ENCODE data around the gene FRMD6. TPM values are rescaled to one million over a fixed set of nuclear protein-coding genes. Genes with fewer than 3 reads are reported as not detected.

Gene FRMD6
- total RNA-seq, 4 donors from 2014 or later: 13.5 to 25.7 (median 19.3) TPM

DNA sequence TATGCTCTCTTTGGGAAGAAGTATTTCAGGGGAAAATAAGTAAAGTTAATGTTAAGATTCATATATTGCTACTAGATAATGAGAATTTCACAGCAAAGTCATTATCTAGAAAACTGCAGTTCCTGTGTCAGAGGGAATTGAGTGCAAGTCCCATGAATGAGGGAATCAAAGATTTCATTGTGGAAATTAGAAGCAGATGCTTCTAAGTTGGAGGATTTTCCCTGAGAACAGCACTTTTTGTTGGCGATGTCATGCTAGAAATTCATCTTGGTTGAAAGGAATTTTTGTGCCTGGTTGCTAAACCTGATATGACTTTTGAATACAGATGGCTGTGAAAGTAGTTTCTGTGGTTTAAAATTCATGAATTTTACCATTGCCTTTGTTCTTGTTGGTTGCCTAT lies 25.6 kb downstream of the FRMD6 start:
- TF ChIP-seq, protein P1, sequence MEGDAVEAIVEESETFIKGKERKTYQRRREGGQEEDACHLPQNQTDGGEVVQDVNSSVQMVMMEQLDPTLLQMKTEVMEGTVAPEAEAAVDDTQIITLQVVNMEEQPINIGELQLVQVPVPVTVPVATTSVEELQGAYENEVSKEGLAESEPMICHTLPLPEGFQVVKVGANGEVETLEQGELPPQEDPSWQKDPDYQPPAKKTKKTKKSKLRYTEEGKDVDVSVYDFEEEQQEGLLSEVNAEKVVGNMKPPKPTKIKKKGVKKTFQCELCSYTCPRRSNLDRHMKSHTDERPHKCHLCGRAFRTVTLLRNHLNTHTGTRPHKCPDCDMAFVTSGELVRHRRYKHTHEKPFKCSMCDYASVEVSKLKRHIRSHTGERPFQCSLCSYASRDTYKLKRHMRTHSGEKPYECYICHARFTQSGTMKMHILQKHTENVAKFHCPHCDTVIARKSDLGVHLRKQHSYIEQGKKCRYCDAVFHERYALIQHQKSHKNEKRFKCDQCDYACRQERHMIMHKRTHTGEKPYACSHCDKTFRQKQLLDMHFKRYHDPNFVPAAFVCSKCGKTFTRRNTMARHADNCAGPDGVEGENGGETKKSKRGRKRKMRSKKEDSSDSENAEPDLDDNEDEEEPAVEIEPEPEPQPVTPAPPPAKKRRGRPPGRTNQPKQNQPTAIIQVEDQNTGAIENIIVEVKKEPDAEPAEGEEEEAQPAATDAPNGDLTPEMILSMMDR (IDR thresholded peaks at IDR 0.05): no peak
- ATAC-seq (ENCODE audit: low FRiP score) (no peak), DNase-seq (ENCODE audit: low spot score) (no peak)

DNA sequence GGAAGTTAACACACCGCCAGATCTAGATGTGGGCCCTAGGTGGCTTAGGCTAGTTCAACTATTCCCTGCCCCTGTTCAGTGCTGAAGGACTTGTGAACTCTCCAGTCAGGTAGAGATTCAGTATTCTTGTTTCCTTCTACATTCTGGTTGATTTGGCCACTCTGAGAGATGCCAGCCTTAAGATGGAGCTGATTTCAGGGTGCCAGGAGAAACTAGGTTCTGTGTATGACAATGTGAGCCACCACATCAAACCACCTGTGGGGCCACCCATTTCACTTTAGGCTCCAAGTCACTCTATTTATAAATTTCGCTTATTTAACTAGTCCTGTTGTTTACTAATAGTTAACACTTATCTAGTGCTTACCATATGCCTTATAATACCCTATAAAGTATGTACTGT lies 26.0 kb downstream of the FRMD6 start:
- ATAC-seq (ENCODE audit: low FRiP score) (no peak), DNase-seq (ENCODE audit: low spot score) (no peak)
- TF ChIP-seq, protein P1 (IDR thresholded peaks at IDR 0.05): no peak

DNA sequence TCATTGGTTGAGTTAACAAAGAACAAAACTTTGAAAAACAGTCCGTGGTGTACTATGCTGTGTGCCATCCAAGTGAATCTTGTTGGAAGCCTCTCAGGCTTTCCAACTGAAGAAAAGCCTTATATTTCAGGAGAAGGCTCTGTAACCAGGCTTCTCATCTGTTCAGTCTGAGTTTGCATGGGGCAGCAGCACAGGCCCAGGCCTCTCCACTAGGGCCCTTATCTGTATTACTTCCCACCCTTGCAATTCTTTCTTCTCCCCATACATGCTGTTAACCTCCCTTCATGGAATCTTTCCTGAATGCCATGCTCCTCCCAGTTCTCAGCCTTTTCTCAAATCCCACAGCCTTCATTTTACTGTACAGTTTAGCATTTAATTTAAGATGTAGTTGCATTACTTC lies 28.3 kb downstream of the FRMD6 start:
- TF ChIP-seq, protein P1 (IDR thresholded peaks at IDR 0.05): no peak
- DNase-seq (ENCODE audit: low spot score): no peak
- ATAC-seq (ENCODE audit: low FRiP score): no peak

DNA sequence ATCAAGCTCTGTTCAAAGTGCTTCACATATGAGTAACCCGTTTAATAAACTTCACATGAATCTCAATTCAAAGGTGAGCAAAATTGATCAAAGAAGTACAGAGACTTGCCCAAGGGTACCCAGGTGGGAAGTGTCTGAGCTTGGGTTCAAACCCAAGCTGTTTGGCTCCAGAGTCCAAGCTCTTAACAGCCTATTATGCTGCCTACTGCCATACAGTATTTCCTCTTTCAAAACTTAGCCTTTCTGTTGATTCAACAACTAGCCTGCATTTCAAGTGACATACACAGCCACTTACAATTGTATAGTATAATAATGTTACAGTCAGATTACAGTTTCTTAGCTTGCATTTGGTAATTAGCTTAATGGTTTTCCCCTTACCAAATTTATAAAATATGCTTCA lies 29.7 kb downstream of the FRMD6 start:
- TF ChIP-seq, protein P1 (IDR thresholded peaks at IDR 0.05): no peak
- no peak for DNase-seq (ENCODE audit: low spot score)
- no peak for ATAC-seq (ENCODE audit: low FRiP score)

DNA sequence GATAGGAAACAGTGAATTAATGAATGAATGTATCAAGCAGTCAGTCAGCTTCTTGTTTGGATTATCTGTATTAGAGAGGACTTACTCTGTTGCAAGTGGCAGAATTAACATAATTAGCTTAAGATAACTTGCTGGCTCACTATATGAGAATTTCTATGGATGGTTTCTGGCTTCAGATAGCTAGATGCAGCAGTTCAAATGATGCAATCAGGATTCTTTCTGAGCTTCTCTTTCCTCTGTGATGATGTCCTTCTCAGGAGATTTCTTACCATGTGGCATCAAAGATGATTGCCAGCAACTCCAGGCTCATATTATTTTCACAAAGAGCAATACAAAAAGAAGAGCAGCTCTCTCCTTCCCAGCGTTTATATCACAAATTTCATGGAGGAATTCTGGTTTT lies 30.7 kb downstream of the FRMD6 start:
- ATAC-seq (ENCODE audit: low FRiP score) (no peak), DNase-seq (ENCODE audit: low spot score) (no peak)
- TF ChIP-seq, protein P1 (IDR thresholded peaks at IDR 0.05): no peak

DNA sequence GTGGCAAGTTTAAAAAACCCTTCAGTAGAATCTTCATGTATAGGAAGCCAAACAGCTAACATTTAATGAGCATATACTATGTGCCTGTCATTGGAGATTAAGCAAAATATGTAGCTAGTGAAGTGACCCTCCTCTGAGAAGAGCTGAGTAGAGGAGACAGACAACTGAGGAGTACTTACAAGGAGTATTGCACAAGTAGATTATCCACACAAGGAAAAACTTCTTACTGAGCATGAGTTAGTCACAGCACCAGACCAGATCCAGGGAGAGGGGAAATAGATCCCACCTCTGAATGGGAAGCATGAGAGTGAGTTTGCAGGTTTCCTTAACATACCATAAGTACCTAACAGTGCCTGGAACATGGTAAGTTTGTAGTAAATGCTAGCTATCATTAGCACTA lies 33.0 kb downstream of the FRMD6 start:
- DNase-seq (ENCODE audit: low spot score) (no peak), ATAC-seq (ENCODE audit: low FRiP score) (no peak)
- TF ChIP-seq, protein P1 (IDR thresholded peaks at IDR 0.05): no peak

DNA sequence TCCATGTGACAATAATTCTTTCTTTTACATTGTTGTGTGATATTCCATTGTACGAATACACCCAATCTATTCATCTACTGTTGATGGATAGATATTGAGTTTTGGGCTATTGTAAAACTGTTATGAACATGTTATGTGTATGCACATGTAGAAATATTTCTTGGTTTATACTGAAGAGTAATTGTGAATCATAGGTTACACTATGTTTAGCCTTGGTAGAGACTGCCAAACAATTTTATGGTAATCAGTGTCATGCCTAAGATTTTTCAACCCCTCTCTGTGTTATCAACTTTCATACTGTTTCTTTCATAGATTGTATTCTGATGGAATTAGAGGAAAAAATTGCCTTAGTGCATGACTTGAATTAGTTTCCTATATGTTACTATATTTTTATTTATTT lies 39.5 kb downstream of the FRMD6 start:
- ATAC-seq (ENCODE audit: low FRiP score): no peak
- no peak for DNase-seq (ENCODE audit: low spot score)
- TF ChIP-seq, protein P1 (IDR thresholded peaks at IDR 0.05): no peak
